ENCODE measurements around the gene AGAP5.
"Not testable (repeated sequence)": the region's sequence is repeated elsewhere in the genome, so short reads cannot be mapped to it uniquely, and the experiment has no call there.

The AGAP5 gene

DNA sequence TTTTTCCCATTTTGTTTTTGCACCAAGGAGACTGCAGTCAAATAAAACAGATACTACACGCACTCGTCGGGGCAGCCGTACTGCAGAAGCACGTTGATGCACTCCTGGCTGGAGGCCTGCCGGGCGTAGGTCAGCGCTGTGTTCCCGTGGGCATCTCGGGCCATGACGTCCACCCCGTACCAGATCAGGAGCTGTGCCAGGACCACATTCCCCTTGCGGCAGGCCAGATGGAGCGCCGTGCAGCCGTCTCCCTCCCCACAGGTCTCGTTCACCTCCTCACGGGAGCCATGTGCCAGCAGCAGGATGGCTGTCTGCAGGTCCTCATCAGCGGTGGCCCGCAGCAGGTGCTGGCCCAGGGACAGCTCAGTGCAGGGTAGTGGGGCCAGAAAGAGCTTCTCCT lies 23.4 kb downstream of the AGAP5 start:
- not testable (repeated sequence) for H3K27ac ChIP-seq (ENCODE audit: low read depth, low read length); H3K4me1 ChIP-seq (ENCODE audit: control insufficient read depth, insufficient read depth, low read length); H3K4me3 ChIP-seq (ENCODE audit: low read depth, low read length); H3K27me3 ChIP-seq (ENCODE audit: control insufficient read depth, insufficient read depth, low read length); H3K9ac ChIP-seq (ENCODE audit: low read length); H3K36me3 ChIP-seq (ENCODE audit: control insufficient read depth, insufficient read depth, low read length); H3K9me3 ChIP-seq (ENCODE audit: control insufficient read depth, insufficient read depth, low read depth, low read length)

DNA sequence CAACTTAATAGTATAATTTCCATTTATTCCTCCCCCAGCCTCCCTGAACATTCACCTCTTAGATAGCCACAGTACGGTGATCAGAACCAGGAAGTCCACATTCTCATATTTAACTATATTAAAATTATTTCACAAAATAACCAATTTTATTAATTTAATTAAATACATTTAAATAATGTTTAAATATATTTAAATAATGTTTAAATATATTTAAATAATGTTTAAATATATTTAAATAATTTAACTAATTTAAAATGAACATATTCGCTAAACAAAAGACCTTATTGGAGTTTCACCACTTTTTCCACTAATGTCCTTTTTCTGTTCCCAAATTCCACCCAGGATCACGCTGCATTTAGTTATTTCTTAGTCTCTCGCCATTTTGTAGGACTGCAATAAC lies 29.5 kb downstream of the AGAP5 start:
- H3K36me3 ChIP-seq (ENCODE audit: control insufficient read depth, insufficient read depth, low read length); H3K27me3 ChIP-seq (ENCODE audit: control insufficient read depth, insufficient read depth, low read length); H3K27ac ChIP-seq (ENCODE audit: low read depth, low read length); H3K9me3 ChIP-seq (ENCODE audit: control insufficient read depth, insufficient read depth, low read depth, low read length); H3K9ac ChIP-seq (ENCODE audit: low read length); H3K4me3 ChIP-seq (ENCODE audit: low read depth, low read length); H3K4me1 ChIP-seq (ENCODE audit: control insufficient read depth, insufficient read depth, low read length): not testable (repeated sequence)

DNA sequence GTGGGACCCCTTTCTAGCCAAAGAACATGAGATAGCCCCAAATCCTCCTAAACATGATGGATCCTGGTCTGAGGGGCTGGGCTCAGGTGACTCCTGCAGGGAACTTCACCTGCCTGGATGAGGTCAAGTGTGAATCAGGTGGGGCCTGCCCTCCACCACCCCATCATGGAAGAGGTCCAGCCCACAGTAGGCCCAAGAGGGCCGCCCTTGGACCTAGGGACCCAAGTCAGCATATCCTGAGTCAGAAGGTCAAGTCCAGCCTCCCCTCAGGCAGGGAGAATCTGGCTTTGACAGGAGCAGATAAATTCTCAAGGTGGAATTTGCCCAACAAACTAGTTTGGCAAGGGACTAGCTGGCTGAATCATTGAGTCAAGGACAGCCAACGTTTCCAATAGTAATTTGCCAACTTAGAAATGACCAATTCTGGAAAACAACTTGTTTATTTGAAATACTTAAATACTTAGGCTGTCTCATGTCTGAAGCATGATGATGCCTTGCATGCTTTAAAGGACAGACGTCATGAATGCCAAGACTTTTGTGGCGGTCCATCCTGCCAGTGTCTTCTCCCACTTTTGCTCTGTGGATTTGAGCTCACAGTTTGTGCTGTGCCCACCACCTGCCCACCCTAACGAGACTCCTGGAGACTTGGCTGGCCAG lies 31.6 kb downstream of the AGAP5 start:
- H3K27me3 ChIP-seq (ENCODE audit: control insufficient read depth, insufficient read depth, low read length) = not testable (repeated sequence)

DNA sequence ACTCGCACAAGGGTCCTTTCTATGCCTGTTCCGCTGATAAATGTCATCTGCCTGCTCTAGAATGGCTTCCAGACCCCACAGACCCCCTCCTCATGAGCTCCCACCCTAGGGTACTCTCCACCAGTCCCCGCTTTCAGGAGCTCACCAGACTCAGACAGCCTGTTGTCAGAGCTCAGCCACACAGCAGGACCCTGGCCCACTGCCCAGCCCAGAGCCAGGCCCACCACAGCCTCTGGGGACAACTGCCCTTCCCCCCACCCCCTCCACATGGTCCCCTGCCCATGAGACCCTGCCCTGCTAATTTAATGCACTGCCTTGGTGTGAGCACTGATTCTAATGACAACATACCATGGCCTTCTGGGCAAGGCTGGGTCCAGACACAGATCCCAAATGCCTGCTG lies 32.3 kb downstream of the AGAP5 start:
- H3K4me3 ChIP-seq (ENCODE audit: low read depth, low read length); H3K4me1 ChIP-seq (ENCODE audit: control insufficient read depth, insufficient read depth, low read length); H3K27me3 ChIP-seq (ENCODE audit: control insufficient read depth, insufficient read depth, low read length); H3K27ac ChIP-seq (ENCODE audit: low read depth, low read length); H3K9ac ChIP-seq (ENCODE audit: low read length); H3K36me3 ChIP-seq (ENCODE audit: control insufficient read depth, insufficient read depth, low read length); H3K9me3 ChIP-seq (ENCODE audit: control insufficient read depth, insufficient read depth, low read depth, low read length): not testable (repeated sequence)

More for the DNA sequence above, 31.6 kb downstream of the AGAP5 start:
- not testable (repeated sequence) for H3K4me3 ChIP-seq (ENCODE audit: low read depth, low read length); H3K9ac ChIP-seq (ENCODE audit: low read length); H3K9me3 ChIP-seq (ENCODE audit: control insufficient read depth, insufficient read depth, low read depth, low read length); H3K27ac ChIP-seq (ENCODE audit: low read depth, low read length); H3K4me1 ChIP-seq (ENCODE audit: control insufficient read depth, insufficient read depth, low read length); H3K36me3 ChIP-seq (ENCODE audit: control insufficient read depth, insufficient read depth, low read length)

DNA sequence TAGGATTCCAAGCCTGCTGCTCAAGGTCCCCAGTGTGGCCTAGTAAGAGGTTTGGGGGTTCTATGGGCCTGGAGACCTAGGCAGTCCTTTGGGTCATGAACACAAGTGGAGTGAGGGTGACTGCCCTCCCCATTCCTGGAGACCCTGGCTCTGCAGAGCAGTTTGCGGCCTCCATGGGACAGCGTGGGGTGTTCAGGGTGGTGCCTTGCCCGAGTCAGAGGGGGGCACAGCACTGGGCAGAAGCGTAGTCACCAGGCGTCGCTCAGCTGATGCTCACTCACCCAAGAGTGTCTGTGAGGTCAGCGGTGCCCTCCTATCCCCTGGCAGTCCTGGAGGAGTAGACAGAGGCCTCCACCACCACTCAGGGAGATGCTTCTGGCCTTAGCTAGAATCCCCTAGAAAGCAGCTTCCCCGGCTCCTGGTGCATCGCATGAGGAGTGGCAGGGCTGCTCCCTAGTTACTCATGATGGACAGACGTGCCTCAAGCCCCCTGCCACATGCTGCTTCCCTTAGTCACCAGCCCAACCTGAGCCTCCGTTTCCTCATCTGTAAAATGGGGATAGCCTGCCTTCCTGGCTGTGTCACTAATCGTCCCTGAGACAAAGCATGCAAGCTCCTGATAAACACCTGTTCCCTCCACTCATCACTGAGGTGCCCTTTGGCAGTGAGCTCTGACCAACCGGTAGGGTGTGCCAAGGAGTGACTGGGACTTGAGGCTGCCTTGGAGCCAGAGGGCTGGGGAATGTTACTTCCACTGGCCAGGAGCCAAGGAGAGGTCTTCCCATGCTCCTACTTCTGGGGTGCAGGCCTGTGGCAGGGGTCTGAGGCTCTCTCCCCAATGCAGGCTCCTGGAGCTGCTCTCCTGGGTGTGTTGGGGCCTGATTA lies 33.5 kb downstream of the AGAP5 start:
- not testable (repeated sequence) for H3K4me3 ChIP-seq (ENCODE audit: low read depth, low read length); H3K9me3 ChIP-seq (ENCODE audit: control insufficient read depth, insufficient read depth, low read depth, low read length); H3K9ac ChIP-seq (ENCODE audit: low read length); H3K27me3 ChIP-seq (ENCODE audit: control insufficient read depth, insufficient read depth, low read length); H3K4me1 ChIP-seq (ENCODE audit: control insufficient read depth, insufficient read depth, low read length); H3K36me3 ChIP-seq (ENCODE audit: control insufficient read depth, insufficient read depth, low read length); H3K27ac ChIP-seq (ENCODE audit: low read depth, low read length)

DNA sequence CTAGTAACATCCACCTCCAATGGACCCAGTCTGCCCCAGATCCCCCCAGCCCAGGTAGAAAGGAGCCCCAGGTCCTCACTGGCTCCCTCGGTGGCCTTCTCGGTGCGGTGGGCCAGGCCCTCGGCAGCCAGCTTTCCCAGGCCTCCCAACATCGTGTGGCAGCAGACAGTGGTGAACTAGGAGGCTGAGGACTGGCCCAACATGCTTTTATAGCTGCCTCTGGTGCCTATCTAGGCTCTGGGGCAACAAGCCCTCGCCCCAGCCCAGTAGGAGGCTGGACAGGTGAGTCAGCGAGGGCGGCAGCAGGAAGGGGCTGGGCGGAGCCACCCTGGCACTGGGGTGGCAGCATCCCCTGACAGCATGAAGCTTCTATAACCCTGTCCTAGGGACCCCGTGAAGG lies 34.3 kb downstream of the AGAP5 start:
- H3K9me3 ChIP-seq (ENCODE audit: control insufficient read depth, insufficient read depth, low read depth, low read length); H3K9ac ChIP-seq (ENCODE audit: low read length); H3K27ac ChIP-seq (ENCODE audit: low read depth, low read length); H3K4me3 ChIP-seq (ENCODE audit: low read depth, low read length); H3K4me1 ChIP-seq (ENCODE audit: control insufficient read depth, insufficient read depth, low read length); H3K27me3 ChIP-seq (ENCODE audit: control insufficient read depth, insufficient read depth, low read length); H3K36me3 ChIP-seq (ENCODE audit: control insufficient read depth, insufficient read depth, low read length): not testable (repeated sequence)

DNA sequence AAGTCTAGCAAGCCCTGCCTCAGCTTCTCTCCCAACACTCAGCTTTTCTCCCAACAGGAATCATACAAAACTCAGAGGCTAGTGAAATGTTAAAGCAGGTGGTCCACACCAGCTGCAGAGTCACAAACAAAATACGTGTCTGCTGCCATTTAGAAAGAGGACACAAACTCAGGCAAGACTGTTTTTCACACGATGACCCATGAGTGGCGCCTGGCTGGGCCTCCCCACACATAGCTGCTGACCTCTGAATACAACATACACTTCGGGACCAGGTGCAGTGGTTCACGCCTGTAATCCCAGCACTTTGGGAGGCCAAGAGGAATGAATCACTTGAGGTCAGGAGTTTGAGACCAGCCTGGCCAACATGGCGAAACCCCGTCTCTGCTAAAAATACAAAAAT lies 35.2 kb downstream of the AGAP5 start:
- H3K36me3 ChIP-seq (ENCODE audit: control insufficient read depth, insufficient read depth, low read length); H3K9me3 ChIP-seq (ENCODE audit: control insufficient read depth, insufficient read depth, low read depth, low read length); H3K4me3 ChIP-seq (ENCODE audit: low read depth, low read length); H3K9ac ChIP-seq (ENCODE audit: low read length); H3K27ac ChIP-seq (ENCODE audit: low read depth, low read length); H3K4me1 ChIP-seq (ENCODE audit: control insufficient read depth, insufficient read depth, low read length); H3K27me3 ChIP-seq (ENCODE audit: control insufficient read depth, insufficient read depth, low read length): not testable (repeated sequence)

DNA sequence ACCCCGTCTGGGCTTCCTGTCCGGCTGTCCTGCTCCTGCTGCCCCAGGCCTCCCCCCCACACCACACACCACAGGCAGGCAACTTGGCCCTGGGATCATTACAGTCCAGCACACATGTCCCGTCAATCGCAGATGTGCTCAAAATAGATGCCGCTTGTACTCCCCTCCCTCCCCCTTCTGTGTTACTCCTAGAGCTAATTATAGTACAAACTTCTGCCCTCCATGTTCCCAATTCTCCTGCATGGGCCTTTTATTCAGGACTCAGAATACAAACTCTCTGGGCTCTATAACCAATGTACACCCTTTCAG lies 42.0 kb downstream of the AGAP5 start, which contains the start of gene SYNPO2L:
Gene SYNPO2L (minus strand): TSS at position 40 of the 309 bp plus-strand sequence. CDS start 107 bp downstream, outside the sequence.
- H3K27ac ChIP-seq (ENCODE audit: low read depth, low read length) = no peak within 1 kb of the TSS
- no peaks in the 10 kb centered on the region for H3K27me3 ChIP-seq (ENCODE audit: control insufficient read depth, insufficient read depth, low read length)
- H3K9ac ChIP-seq (ENCODE audit: low read length) = no peak within 1 kb of the TSS
- H3K9me3 ChIP-seq (ENCODE audit: control insufficient read depth, insufficient read depth, low read depth, low read length) = no peaks in the 10 kb centered on the region
- H3K36me3 ChIP-seq (ENCODE audit: control insufficient read depth, insufficient read depth, low read length) = no peaks in the 10 kb centered on the region
- H3K4me1 ChIP-seq (ENCODE audit: control insufficient read depth, insufficient read depth, low read length) = no peaks in the 10 kb centered on the region; the same call in 1 of the 2 replicates
- no peak within 1 kb of the TSS for H3K4me3 ChIP-seq (ENCODE audit: low read depth, low read length)

DNA sequence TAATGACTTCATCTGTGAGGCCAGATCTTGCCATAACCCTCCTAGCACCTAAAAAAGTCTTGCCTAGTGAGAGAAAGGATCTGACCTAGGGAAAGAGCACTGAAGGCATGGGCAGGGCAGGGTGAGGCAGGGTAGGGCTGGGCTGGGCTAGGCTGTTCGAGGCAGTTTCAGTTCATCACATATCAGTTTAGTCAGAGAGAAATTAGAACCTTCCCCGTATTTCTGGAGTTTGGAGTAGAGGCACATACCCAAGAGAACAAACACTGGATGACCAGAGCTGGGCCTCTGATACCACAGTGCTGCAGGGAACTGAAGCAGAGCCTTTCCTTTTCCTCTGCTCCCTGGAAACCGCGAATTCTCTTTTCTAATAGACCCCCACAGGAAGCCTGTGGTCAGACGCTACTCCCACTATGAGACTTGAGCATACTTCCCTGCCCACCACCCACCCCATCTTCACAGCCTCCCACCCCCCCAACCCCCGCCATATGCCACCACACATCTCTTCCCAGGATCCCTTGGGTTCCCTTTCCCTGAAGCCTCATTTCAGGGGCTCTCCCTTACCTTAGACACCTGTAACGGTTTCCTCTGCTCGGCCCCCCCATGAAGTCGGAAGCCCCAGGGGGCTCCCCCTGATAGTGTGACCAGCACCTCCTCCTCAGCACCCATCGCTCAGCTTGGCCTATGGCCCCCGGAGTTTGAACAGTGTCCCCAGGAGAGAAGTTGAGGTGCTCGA lies 42.5 kb downstream of the AGAP5 start:
- Histone ChIP-seq H3K4me1 (ENCODE audit: control insufficient read depth, insufficient read depth, low read length) (no peaks in the 10 kb centered on the region; the same call in 1 of the 2 replicates), H3K9ac (ENCODE audit: low read length) (no peak overlapping the region), H3K27me3 (ENCODE audit: control insufficient read depth, insufficient read depth, low read length) (no peaks in the 10 kb centered on the region), H3K9me3 (ENCODE audit: control insufficient read depth, insufficient read depth, low read depth, low read length) (no peaks in the 10 kb centered on the region), H3K4me3 (ENCODE audit: low read depth, low read length) (no peak overlapping the region), H3K27ac (ENCODE audit: low read depth, low read length) (no peak overlapping the region), H3K36me3 (ENCODE audit: control insufficient read depth, insufficient read depth, low read length) (no peaks in the 10 kb centered on the region)

DNA sequence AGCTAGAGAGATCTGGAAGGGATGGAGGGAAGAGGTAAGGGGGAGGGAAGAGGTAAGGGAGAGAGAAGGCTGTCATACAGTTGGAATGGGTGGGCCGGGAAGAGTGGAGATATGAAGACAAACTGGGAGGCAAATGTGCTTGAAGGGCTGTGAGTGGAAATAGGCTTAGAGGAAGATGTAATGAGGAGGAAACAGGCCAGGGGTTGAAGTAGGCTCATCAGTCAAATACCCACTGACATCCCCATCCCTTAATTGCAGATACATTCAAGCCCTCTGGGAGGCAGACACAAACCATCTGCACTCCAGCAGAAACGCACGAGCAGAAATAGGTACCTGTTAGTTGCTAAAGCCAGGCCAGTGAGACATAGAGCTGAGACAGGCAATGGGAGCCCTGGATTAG lies 44.2 kb downstream of the AGAP5 start:
- H3K4me1 ChIP-seq (ENCODE audit: control insufficient read depth, insufficient read depth, low read length) = peaks cover 11% of the 10 kb centered on the region; the same call in 1 of the 2 replicates
- no peaks in the 10 kb centered on the region for H3K27me3 ChIP-seq (ENCODE audit: control insufficient read depth, insufficient read depth, low read length)
- H3K9me3 ChIP-seq (ENCODE audit: control insufficient read depth, insufficient read depth, low read depth, low read length) = no peaks in the 10 kb centered on the region
- no peak overlapping the region for H3K27ac ChIP-seq (ENCODE audit: low read depth, low read length)
- no peaks in the 10 kb centered on the region for H3K36me3 ChIP-seq (ENCODE audit: control insufficient read depth, insufficient read depth, low read length)
- H3K9ac ChIP-seq (ENCODE audit: low read length) = no peak overlapping the region
- H3K4me3 ChIP-seq (ENCODE audit: low read depth, low read length) = no peak overlapping the region

DNA sequence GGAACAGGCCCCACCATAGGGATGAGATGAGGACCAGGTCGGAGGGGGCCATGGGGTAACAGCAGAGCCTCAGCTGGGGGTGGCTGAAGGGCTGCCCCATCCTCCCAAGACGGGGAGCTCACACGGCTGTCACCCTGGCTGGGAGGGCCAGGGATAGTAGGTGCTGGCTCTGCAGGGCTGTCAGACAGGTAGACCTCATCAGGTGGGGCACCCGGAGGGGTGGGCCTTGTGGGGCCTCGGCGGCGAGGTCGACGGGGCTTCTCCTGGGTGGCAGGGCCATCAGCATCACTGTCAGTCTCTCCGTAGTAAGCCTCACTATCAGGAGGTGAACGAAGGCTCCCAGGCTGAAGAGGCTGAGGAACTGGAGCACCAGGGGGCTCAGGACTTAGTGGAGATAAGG lies 44.7 kb downstream of the AGAP5 start:
- H3K36me3 ChIP-seq (ENCODE audit: control insufficient read depth, insufficient read depth, low read length) = no peaks in the 10 kb centered on the region
- peaks cover 16% of the 10 kb centered on the region; the same call in 1 of the 2 replicates for H3K4me1 ChIP-seq (ENCODE audit: control insufficient read depth, insufficient read depth, low read length)
- no peaks in the 10 kb centered on the region for H3K27me3 ChIP-seq (ENCODE audit: control insufficient read depth, insufficient read depth, low read length)
- no peak overlapping the region for H3K9ac ChIP-seq (ENCODE audit: low read length)
- no peak overlapping the region for H3K27ac ChIP-seq (ENCODE audit: low read depth, low read length)
- H3K4me3 ChIP-seq (ENCODE audit: low read depth, low read length) = no peak overlapping the region
- no peaks in the 10 kb centered on the region for H3K9me3 ChIP-seq (ENCODE audit: control insufficient read depth, insufficient read depth, low read depth, low read length)
